ENCODE measurements around the gene PPFIA2. TPM values are rescaled to one million over a fixed set of nuclear protein-coding genes. Genes with fewer than 3 reads are reported as not detected.

The PPFIA2 gene
- polyA plus RNA-seq, 1 donor from 2014 or later = 65.3 TPM

- H3K4me3 ChIP-seq (ENCODE audit: low read length) = no peak overlapping the region
- H2AFZ ChIP-seq (ENCODE audit: low read depth, low read length) = no peak overlapping the region
- no peaks in the 10 kb centered on the region for H3F3A ChIP-seq (ENCODE audit: insufficient read depth, low read length, poor library complexity, severe bottlenecking)
- no peak overlapping the region for H3K9ac ChIP-seq (ENCODE audit: low read length)
- TF ChIP-seq RAD21 (conservative IDR thresholded peaks at IDR 0.05) (no peak), POLR2AphosphoS5 (IDR thresholded peaks at IDR 0.05) (no peak), EP300 (conservative IDR thresholded peaks at IDR 0.05; ENCODE audit: poor library complexity, severe bottlenecking) (no peak), EZH2 (IDR thresholded peaks at IDR 0.05; ENCODE audit: borderline replicate concordance, insufficient read depth, low read length, poor library complexity, severe bottlenecking) (no peak), TAF1 (IDR thresholded peaks at IDR 0.05; ENCODE audit: low read depth) (no peak)
- H3K27ac ChIP-seq (ENCODE audit: low read length) = no peak overlapping the region
- no peak overlapping the region for H3K4me2 ChIP-seq (ENCODE audit: low read length)
- no peaks in the 10 kb centered on the region for H3K9me2 ChIP-seq (ENCODE audit: insufficient read depth, low read length)
- no peaks in the 10 kb centered on the region for H3K79me2 ChIP-seq (replicated peaks; ENCODE audit: insufficient read depth, low read length)
- H3K27me3 ChIP-seq (ENCODE audit: insufficient read depth, low read depth, low read length) = no peaks in the 10 kb centered on the region
- H4K20me1 ChIP-seq (ENCODE audit: insufficient read depth) = no peaks in the 10 kb centered on the region
- H3K36me3 ChIP-seq (ENCODE audit: insufficient read depth, low read length) = peaks cover 12% of the 10 kb centered on the region
- H3K9me3 ChIP-seq (ENCODE audit: low read length) = no peaks in the 10 kb centered on the region
Measured at GRCh38 chr12:81359736-81360135, 399.4 kb downstream of the PPFIA2 start.

DNA sequence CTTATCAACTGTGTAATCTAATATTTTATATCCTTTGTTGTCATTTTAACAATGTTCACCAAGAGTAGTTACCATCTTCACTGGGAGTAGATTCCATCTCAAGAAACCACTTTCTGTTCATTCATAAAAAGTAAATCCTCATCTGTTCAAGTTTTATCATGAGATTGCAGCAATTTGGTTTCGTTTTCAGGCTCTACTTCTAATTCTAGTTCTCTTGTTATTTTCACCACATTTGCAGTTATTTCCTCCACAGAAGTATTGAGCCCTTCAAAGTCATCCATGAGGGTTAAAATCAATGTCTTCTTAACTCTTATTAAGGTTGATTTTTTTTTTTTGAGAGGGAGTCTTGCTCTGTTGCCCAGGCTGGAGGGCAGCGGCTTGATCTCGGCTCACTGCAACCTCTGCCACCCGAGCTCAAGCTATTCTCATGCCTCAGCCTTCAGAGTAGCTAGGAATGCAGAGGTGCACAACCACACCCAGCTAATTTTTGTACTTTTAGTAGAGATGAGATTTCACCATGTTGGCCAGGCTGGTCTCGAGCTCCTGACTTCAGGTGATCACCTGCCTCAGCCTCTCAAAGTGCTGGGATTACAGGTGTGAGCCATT is 404.7 kb downstream of the PPFIA2 start:
- H3K4me2 ChIP-seq (ENCODE audit: low read length) = no peak overlapping the region
- H3K36me3 ChIP-seq (ENCODE audit: insufficient read depth, low read length) = peaks cover 8% of the 10 kb centered on the region
- no peaks in the 10 kb centered on the region for H4K20me1 ChIP-seq (ENCODE audit: insufficient read depth)
- H3K79me2 ChIP-seq (replicated peaks; ENCODE audit: insufficient read depth, low read length) = no peaks in the 10 kb centered on the region
- H3K9me2 ChIP-seq (ENCODE audit: insufficient read depth, low read length) = no peaks in the 10 kb centered on the region
- H3K9ac ChIP-seq (ENCODE audit: low read length) = no peak overlapping the region
- no peak overlapping the region for H3K27ac ChIP-seq (ENCODE audit: low read length)
- H3K4me3 ChIP-seq (ENCODE audit: low read length) = no peak overlapping the region
- H3F3A ChIP-seq (ENCODE audit: insufficient read depth, low read length, poor library complexity, severe bottlenecking) = no peaks in the 10 kb centered on the region
- no peaks in the 10 kb centered on the region for H3K9me3 ChIP-seq (ENCODE audit: low read length)
- H2AFZ ChIP-seq (ENCODE audit: low read depth, low read length) = no peak overlapping the region
- TF ChIP-seq MXI1 (conservative IDR thresholded peaks at IDR 0.05; ENCODE audit: poor library complexity, severe bottlenecking) (no peak), RAD21 (conservative IDR thresholded peaks at IDR 0.05) (no peak), EP300 (conservative IDR thresholded peaks at IDR 0.05; ENCODE audit: poor library complexity, severe bottlenecking) (no peak), CTCF (IDR thresholded peaks at IDR 0.05; ENCODE audit: poor library complexity, severe bottlenecking) (no peak), POLR2AphosphoS5 (IDR thresholded peaks at IDR 0.05) (no peak), EZH2 (IDR thresholded peaks at IDR 0.05; ENCODE audit: borderline replicate concordance, insufficient read depth, low read length, poor library complexity, severe bottlenecking) (no peak), SMC3 (conservative IDR thresholded peaks at IDR 0.05; ENCODE audit: poor library complexity) (no peak), TAF1 (IDR thresholded peaks at IDR 0.05; ENCODE audit: low read depth) (no peak)
- TF ChIP-seq, protein P1, sequence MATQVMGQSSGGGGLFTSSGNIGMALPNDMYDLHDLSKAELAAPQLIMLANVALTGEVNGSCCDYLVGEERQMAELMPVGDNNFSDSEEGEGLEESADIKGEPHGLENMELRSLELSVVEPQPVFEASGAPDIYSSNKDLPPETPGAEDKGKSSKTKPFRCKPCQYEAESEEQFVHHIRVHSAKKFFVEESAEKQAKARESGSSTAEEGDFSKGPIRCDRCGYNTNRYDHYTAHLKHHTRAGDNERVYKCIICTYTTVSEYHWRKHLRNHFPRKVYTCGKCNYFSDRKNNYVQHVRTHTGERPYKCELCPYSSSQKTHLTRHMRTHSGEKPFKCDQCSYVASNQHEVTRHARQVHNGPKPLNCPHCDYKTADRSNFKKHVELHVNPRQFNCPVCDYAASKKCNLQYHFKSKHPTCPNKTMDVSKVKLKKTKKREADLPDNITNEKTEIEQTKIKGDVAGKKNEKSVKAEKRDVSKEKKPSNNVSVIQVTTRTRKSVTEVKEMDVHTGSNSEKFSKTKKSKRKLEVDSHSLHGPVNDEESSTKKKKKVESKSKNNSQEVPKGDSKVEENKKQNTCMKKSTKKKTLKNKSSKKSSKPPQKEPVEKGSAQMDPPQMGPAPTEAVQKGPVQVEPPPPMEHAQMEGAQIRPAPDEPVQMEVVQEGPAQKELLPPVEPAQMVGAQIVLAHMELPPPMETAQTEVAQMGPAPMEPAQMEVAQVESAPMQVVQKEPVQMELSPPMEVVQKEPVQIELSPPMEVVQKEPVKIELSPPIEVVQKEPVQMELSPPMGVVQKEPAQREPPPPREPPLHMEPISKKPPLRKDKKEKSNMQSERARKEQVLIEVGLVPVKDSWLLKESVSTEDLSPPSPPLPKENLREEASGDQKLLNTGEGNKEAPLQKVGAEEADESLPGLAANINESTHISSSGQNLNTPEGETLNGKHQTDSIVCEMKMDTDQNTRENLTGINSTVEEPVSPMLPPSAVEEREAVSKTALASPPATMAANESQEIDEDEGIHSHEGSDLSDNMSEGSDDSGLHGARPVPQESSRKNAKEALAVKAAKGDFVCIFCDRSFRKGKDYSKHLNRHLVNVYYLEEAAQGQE (IDR thresholded peaks at IDR 0.05; ENCODE audit: borderline replicate concordance) = no peak
- H3K27me3 ChIP-seq (ENCODE audit: insufficient read depth, low read depth, low read length) = no peaks in the 10 kb centered on the region

All from neural cell (in vitro differentiated cells).